ENCODE results near the gene GALNT9.

DNA sequence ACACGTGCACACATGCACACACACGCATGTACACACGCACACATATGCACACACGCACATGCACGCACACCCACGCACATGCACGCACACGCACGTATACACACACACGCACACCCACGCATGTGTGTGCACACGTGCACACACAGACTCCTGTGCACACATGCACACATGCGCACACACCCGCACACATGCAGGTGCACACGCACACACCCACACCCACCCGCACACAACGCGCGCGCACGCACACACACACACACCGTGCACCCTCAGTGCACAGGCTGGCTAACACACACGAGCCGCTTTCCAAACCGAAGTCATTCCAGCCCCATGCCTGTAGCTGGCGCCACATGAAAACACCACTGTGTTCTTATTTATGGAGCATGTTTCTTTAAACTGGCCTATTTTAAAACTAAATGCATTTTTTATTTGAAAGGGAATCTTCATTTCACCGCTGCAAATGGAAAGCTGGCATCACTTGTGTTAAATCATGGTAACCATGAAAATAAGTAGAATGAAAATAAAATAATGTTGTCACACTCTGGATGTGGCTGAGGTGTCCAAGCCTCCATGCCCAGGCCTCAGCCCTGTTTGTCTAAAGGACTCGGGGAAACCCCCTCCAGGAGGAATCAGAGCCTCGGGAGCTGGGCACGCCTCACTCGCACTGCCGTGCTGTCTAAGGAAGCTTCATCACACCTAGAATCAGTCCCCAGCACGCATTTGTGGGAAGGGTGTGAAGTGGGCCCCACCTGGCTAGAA, 45.1 kb downstream of the GALNT9 start:
- TF ChIP-seq, protein P1, sequence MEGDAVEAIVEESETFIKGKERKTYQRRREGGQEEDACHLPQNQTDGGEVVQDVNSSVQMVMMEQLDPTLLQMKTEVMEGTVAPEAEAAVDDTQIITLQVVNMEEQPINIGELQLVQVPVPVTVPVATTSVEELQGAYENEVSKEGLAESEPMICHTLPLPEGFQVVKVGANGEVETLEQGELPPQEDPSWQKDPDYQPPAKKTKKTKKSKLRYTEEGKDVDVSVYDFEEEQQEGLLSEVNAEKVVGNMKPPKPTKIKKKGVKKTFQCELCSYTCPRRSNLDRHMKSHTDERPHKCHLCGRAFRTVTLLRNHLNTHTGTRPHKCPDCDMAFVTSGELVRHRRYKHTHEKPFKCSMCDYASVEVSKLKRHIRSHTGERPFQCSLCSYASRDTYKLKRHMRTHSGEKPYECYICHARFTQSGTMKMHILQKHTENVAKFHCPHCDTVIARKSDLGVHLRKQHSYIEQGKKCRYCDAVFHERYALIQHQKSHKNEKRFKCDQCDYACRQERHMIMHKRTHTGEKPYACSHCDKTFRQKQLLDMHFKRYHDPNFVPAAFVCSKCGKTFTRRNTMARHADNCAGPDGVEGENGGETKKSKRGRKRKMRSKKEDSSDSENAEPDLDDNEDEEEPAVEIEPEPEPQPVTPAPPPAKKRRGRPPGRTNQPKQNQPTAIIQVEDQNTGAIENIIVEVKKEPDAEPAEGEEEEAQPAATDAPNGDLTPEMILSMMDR (IDR thresholded peaks at IDR 0.05): no peak
- TF ChIP-seq EP300 (IDR thresholded peaks at IDR 0.05): no peak
